ENCODE measurements around the gene PPP2R3C. TPM values are rescaled to one million over a fixed set of nuclear protein-coding genes. Genes with fewer than 3 reads are reported as not detected.

The PPP2R3C gene
- total RNA-seq, 1 experiment from 2014 or later: 15.2 TPM

DNA sequence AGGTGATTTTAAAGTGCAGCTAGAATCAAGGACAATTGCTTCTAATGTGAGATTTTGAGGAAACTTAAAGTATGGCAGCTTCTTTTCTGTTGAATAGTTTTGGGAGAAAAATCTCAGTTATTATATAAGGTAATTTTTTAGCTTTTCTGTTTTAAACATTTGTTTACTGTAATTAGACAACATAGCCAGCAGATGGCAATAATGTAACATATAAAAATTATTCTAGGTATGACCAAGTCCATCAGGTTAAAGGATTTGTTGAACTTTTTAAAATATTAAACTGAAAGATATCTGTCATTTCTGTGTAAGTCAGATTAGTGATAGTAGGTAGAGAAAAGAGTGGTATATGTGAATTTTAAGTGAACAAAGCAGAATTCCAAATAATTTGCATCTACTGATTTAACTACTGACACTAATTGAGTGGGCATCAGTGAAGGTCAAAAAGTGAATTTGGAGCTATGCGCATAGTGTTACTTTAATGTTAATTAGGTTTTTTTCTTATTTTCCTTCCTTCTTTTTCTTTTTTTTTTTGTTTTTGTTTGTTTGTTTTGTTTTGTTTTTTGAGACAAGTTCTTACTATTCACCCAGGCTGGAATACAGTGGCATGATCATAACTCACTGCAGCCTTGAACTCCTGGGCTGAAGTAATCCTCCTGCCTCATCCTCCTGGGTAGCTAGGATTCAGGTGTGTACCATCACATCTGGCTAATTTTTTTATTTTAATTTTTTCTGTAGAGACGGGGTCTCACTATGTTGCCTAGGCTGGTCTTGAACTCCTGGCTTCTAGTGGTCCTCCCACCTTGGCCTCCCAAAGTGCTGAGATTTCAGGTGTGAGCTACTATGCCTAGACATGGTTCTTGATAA is 19.2 kb upstream of the PPP2R3C start:
- TF ChIP-seq, protein P1, sequence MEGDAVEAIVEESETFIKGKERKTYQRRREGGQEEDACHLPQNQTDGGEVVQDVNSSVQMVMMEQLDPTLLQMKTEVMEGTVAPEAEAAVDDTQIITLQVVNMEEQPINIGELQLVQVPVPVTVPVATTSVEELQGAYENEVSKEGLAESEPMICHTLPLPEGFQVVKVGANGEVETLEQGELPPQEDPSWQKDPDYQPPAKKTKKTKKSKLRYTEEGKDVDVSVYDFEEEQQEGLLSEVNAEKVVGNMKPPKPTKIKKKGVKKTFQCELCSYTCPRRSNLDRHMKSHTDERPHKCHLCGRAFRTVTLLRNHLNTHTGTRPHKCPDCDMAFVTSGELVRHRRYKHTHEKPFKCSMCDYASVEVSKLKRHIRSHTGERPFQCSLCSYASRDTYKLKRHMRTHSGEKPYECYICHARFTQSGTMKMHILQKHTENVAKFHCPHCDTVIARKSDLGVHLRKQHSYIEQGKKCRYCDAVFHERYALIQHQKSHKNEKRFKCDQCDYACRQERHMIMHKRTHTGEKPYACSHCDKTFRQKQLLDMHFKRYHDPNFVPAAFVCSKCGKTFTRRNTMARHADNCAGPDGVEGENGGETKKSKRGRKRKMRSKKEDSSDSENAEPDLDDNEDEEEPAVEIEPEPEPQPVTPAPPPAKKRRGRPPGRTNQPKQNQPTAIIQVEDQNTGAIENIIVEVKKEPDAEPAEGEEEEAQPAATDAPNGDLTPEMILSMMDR (conservative IDR thresholded peaks at IDR 0.05; ENCODE audit: low read depth, low read length): peak; percentile 73
- no peak for TF ChIP-seq EZH2phosphoT487 (IDR thresholded peaks at IDR 0.05; ENCODE audit: borderline replicate concordance, low read length)
- no peak overlapping the region for H3K9ac ChIP-seq (ENCODE audit: low read length)
- H3K9me2 ChIP-seq (replicated peaks; ENCODE audit: low read length): no peaks in the 10 kb centered on the region
- ChIA-PET POLR2A (ENCODE audit: unreplicated experiment) (interaction anchor here (0.6 kb wide), 2 partner anchors 393 to 685 kb away, joined by 3 to 22 read pairs; partner anchors contain the start of gene BRMS1L), CTCF (interaction anchor here (0.6 to 1.4 kb wide), 6 partner anchors 74 to 273 kb away, joined by 3 to 6 read pairs (median 3); no protein-coding TSS in a partner anchor)
- no peak overlapping the region for H3K4me2 ChIP-seq (ENCODE audit: low read length)
- H3K4me3 ChIP-seq (ENCODE audit: low read length): no peak overlapping the region
- no TSS peak for BruUV-seq (replicated peaks)
- H3F3A ChIP-seq (ENCODE audit: low read length, unreplicated experiment): no peaks in the 10 kb centered on the region
- H3K27me3 ChIP-seq (ENCODE audit: low read length): no peaks in the 10 kb centered on the region
- no peaks in the 10 kb centered on the region for H3K9me3 ChIP-seq (ENCODE audit: low read length)
- no peak overlapping the region for H2AFZ ChIP-seq (ENCODE audit: low read length)
- intact Hi-C loops (cut with micrococcal nuclease): loop anchor here (1.0 to 5.0 kb wide), 4 partner anchors 74 to 546 kb away; no protein-coding TSS in a partner anchor
- DNase-seq (peak; percentile 61), ATAC-seq (peak; percentile 20; the same call in 1 of the 2 replicates)
- H3K36me3 ChIP-seq (ENCODE audit: low read depth, low read length): no peaks in the 10 kb centered on the region
- no peaks in the 10 kb centered on the region for H4K20me1 ChIP-seq (ENCODE audit: low read length)
- no peaks in the 10 kb centered on the region for H3K4me1 ChIP-seq (ENCODE audit: insufficient read depth, low read length)
- no peaks in the 10 kb centered on the region for H3K79me2 ChIP-seq (ENCODE audit: low read length)
- H3K27ac ChIP-seq (ENCODE audit: low read length): no peak overlapping the region

DNA sequence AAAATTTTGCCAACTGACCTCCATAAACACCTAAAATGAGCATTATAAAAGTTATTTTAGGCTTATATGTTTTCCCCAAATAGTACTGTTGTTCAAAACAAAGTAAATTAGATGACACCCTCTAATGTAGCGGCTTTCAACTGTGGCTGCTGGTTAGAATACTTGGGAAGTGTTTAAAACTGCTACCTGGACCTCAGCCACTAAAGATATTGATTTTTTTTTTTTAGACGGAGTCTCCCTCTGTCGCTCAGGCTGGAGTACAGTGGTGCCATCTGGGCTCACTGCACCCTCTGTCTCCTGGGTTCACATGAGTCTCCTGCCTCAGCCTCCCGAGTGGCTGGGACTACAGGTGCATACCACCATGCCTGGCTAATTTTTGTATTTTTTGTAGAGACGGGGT is 16.8 kb upstream of the PPP2R3C start:
- ChIA-PET POLR2A (ENCODE audit: unreplicated experiment) (interaction anchor here (0.6 kb wide), 1 partner anchor 552 kb away, joined by 4 read pairs; no protein-coding TSS in a partner anchor), CTCF (interaction anchor here (0.7 kb wide), 1 partner anchor 154 kb away, joined by 3 read pairs; the partner anchor contains the start of gene PSMA6)
- no peak overlapping the region for H3K4me3 ChIP-seq (ENCODE audit: low read length)
- no peak for DNase-seq
- no peak overlapping the region for H2AFZ ChIP-seq (ENCODE audit: low read length)
- H3K9me2 ChIP-seq (replicated peaks; ENCODE audit: low read length): no peaks in the 10 kb centered on the region
- TF ChIP-seq EZH2 (IDR thresholded peaks at IDR 0.05; ENCODE audit: low read length, unreplicated experiment) (no peak), EZH2phosphoT487 (IDR thresholded peaks at IDR 0.05; ENCODE audit: borderline replicate concordance, low read length) (no peak)
- TF ChIP-seq, protein P1 (conservative IDR thresholded peaks at IDR 0.05; ENCODE audit: low read depth, low read length): no peak
- no peak for ATAC-seq
- H3K4me2 ChIP-seq (ENCODE audit: low read length): no peak overlapping the region
- H3K27ac ChIP-seq (ENCODE audit: low read length): no peak overlapping the region
- H3K9me3 ChIP-seq (ENCODE audit: low read length): no peaks in the 10 kb centered on the region
- peaks cover 2% of the 10 kb centered on the region for H3K36me3 ChIP-seq (ENCODE audit: low read depth, low read length)
- H3K79me2 ChIP-seq (ENCODE audit: low read length): no peaks in the 10 kb centered on the region
- H3F3A ChIP-seq (ENCODE audit: low read length, unreplicated experiment): no peaks in the 10 kb centered on the region
- H4K20me1 ChIP-seq (ENCODE audit: low read length): no peaks in the 10 kb centered on the region
- intact Hi-C loops (cut with micrococcal nuclease): no loop called here
- no peak overlapping the region for H3K9ac ChIP-seq (ENCODE audit: low read length)
- H3K4me1 ChIP-seq (ENCODE audit: insufficient read depth, low read length): no peaks in the 10 kb centered on the region
- no peaks in the 10 kb centered on the region for H3K27me3 ChIP-seq (ENCODE audit: low read length)
- BruUV-seq (replicated peaks): no TSS peak
